Subcutaneous abdominal adipose tissue (tissue), 5 donors: ENCODE data around the gene DAB2IP.
A peak's percentile ranks its signal among the peaks of the same experiment; 100 is the strongest.

ENCODE experiments used
- H3K27ac ChIP-seq: one replicate; pipeline ENCODE4 v1.7.0; 2013; ENCODE audit warnings: low read depth, mild to moderate bottlenecking, inconsistent platforms, low read length, moderate library complexity
- H3K27me3 ChIP-seq, 5 donors: one replicate each; pipeline ENCODE4 v1.7.0; 2013; ENCODE audit warnings: low read length in 5 of 5, inconsistent platforms in 1 of 5; ENCODE audit not compliant: control insufficient read depth in 5 of 5, insufficient read depth in 4 of 5
- H3K36me3 ChIP-seq, 5 donors: one replicate each; pipeline ENCODE4 v1.7.0; 2013; ENCODE audit warnings: low read length in 5 of 5; ENCODE audit not compliant: control insufficient read depth in 5 of 5, insufficient read depth in 5 of 5
- H3K4me1 ChIP-seq, 5 donors: one replicate each; pipeline ENCODE4 v1.7.0; 2013; ENCODE audit warnings: low read length in 5 of 5, mild to moderate bottlenecking in 3 of 5, moderate library complexity in 1 of 5; ENCODE audit not compliant: control insufficient read depth in 5 of 5, insufficient read depth in 5 of 5
- H3K4me3 ChIP-seq, 5 donors: one replicate each; pipeline ENCODE4 v1.7.0; 2013; ENCODE audit warnings: low read length in 5 of 5, low read depth in 1 of 5
- H3K9ac ChIP-seq, 5 donors: one replicate each; pipeline ENCODE4 v1.7.0; 2013; ENCODE audit warnings: low read length in 5 of 5, mild to moderate bottlenecking in 4 of 5, moderate library complexity in 3 of 5
- H3K9me3 ChIP-seq, 5 donors: one replicate each; pipeline ENCODE4 v1.7.0; 2013; ENCODE audit warnings: low read length in 5 of 5; ENCODE audit not compliant: control insufficient read depth in 5 of 5
- donor health status: healthy.
- donor health status: healthy.
- donor health status: healthy.
- donor health status: healthy.
- donor health status: healthy.

The DAB2IP gene

DNA sequence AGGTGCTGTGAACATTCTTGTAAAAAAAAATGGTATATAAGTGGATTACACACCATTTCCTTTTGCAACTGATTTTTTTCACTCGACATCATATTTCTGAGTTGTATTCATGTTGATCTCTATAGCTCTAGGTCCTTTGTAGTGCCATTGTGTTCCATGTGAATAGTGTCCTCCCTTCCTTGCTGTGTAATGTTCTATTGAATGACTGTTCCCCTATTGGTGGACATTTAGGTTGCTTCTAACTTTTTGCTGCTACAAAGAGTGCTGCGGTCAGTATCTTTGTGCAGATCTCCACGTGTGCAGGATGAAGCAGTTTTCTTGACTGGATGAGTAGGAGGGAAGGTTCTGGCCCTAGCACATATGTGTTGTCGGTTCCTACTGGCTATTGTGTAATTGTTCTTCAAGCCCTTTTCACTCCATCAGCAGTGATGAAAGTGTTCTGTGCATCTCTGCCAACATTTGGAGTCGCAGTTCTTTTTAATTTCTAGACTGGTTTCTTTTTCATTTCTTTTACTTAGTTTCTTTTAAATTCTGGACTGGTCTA is 20.2 kb downstream of the DAB2IP start:
- Histone ChIP-seq H3K9ac (no peak overlapping the region), H3K4me1 (peaks cover 11 to 44% (median 22%) of the 10 kb centered on the region in 5 donors), H3K36me3 (peaks cover 0 to 3% (median 0%) of the 10 kb centered on the region in 5 donors), H3K27me3 (no peaks in the 10 kb centered on the region), H3K9me3 (no peaks in the 10 kb centered on the region), H3K27ac (no peak overlapping the region), H3K4me3 (no peak overlapping the region)

DNA sequence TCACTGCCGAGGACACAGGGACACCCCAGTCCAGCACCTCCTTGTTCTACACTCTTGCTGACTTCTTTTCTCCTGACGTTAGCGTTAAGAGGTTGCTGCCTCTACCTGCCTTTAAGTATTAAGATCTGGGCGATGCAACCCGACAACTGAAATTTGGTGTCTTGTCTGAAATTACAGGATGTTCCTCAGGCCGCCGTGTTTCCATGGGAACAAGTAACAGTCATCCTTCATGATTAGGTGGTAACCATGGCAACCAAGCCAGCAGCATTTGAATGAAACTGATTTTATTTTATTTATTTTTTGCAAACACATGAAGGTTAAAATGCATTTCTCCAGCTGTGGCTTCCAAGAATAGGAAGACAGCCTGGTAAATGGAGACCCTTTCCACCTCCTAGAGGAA is 20.8 kb downstream of the DAB2IP start:
- Histone ChIP-seq H3K27ac (no peak overlapping the region), H3K9me3 (no peaks in the 10 kb centered on the region), H3K4me3 (no peak overlapping the region), H3K36me3 (peaks cover 0 to 3% (median 0%) of the 10 kb centered on the region in 5 donors), H3K9ac (no peak overlapping the region), H3K27me3 (no peaks in the 10 kb centered on the region), H3K4me1 (peaks cover 11 to 44% (median 22%) of the 10 kb centered on the region in 5 donors)

DNA sequence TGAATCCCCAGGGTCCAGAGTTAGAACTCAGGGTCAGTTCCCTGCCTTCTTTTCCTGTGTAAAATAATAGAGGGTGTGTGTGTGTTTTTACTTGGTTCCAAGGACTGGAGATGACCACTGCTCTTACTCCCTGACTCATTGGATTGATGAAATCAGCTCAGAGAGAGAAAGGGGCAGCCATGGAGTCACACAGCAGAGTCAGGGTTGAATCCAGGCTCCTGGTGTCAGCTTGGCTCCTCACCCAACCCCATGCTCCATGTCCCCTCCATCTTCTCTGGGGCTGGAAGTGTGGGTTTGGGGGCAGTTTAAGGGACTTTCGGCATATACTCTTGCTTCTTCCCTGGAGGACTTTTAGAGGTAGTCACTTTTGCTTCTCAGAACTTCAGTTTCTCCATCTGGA is 21.6 kb downstream of the DAB2IP start:
- Histone ChIP-seq H3K27me3 (no peaks in the 10 kb centered on the region), H3K27ac (no peak overlapping the region), H3K9me3 (no peaks in the 10 kb centered on the region), H3K9ac (no peak overlapping the region), H3K4me3 (no peak overlapping the region), H3K4me1 (peaks cover 11 to 44% (median 22%) of the 10 kb centered on the region in 5 donors), H3K36me3 (peaks cover 0 to 3% (median 0%) of the 10 kb centered on the region in 5 donors)

- H3K27me3 ChIP-seq: no peaks in the 10 kb centered on the region
- no peak overlapping the region for H3K4me3 ChIP-seq
- peaks cover 0 to 3% (median under 1%) of the 10 kb centered on the region in 5 donors for H3K36me3 ChIP-seq
- H3K4me1 ChIP-seq: peaks cover 11 to 44% (median 22%) of the 10 kb centered on the region in 5 donors
- H3K9me3 ChIP-seq: no peaks in the 10 kb centered on the region
- no peak overlapping the region for H3K27ac ChIP-seq
- H3K9ac ChIP-seq: no peak overlapping the region
Measured at GRCh38 chr9:121673576-121673975, 22.1 kb downstream of the DAB2IP start.

DNA sequence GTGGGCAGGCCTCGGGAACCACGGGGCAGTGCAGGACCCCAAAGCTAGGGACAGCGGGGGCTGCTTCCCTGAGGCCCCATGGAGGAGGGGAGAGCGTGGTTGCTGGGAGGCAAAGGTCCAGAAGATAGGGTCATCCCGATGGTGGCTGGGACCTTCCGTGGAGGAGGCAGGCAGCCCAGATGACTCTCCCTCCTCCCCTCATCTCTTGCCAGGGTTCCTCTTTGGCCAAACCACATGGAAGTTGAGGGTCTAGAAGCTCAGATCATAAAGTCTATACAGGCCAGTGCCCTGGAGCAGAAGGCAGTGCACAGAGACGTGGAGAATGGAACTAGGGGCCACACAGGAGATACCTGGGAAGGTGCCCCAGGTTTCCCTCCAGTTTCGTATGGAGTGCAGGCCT is 22.6 kb downstream of the DAB2IP start:
- Histone ChIP-seq H3K27me3 (no peaks in the 10 kb centered on the region), H3K27ac (no peak overlapping the region), H3K4me3 (no peak overlapping the region), H3K4me1 (peaks cover 11 to 44% (median 22%) of the 10 kb centered on the region in 5 donors), H3K9ac (no peak overlapping the region), H3K9me3 (no peaks in the 10 kb centered on the region), H3K36me3 (peaks cover 0 to 7% (median 4%) of the 10 kb centered on the region in 5 donors)

DNA sequence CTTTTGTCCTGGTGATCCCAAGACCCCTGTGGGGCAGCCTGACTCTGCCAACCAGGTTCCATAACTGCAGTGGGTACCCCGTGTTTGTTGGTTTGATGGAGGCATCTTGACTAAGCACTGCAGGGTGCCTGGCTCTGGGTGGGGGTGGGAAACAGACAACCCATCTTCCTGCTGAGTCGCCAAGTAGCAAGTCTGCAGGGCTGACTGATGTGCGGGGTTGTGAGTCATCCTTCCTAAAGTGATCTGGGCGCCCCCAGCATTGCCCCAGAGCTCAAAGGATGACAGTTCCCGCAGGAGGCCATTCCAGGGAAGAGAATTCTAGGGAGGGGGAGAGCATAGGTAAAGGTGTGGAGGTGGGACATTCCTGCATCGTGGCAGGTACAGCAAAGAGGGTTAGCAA is 23.5 kb downstream of the DAB2IP start:
- no peaks in the 10 kb centered on the region for H3K9me3 ChIP-seq
- no peak overlapping the region for H3K4me3 ChIP-seq
- no peak overlapping the region for H3K27ac ChIP-seq
- H3K27me3 ChIP-seq: no peaks in the 10 kb centered on the region
- H3K36me3 ChIP-seq: peaks cover 0 to 16% (median 14%) of the 10 kb centered on the region in 5 donors
- H3K4me1 ChIP-seq: peaks cover 11 to 44% (median 22%) of the 10 kb centered on the region in 5 donors
- no peak overlapping the region for H3K9ac ChIP-seq

DNA sequence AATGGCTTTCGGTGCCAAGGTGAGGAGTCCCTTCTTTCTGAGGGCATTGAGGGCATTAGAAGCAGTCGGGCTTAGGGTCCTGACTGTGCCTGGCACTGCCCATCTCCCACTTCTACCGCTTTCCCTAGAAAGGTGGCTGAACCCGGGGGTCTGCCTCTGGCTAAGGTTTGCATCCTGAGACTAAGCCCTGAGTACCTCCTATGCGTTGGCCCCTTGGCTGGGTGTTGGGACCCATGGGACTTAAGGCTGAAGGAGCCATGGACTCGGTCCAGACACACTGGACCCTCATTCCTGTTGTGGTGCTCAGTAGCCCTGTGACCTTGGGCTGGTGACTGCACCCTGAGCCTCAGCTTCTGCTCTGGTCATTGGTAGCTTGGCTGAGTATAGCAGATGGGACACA is 23.9 kb downstream of the DAB2IP start:
- Histone ChIP-seq H3K9me3 (no peaks in the 10 kb centered on the region), H3K4me3 (no peak overlapping the region), H3K36me3 (peaks cover 0 to 18% (median 17%) of the 10 kb centered on the region in 5 donors), H3K4me1 (peaks cover 11 to 44% (median 22%) of the 10 kb centered on the region in 5 donors), H3K9ac (peak overlapping the region in 1 of 5 donors; percentile 5), H3K27me3 (no peaks in the 10 kb centered on the region), H3K27ac (no peak overlapping the region)

- no peak overlapping the region for H3K9ac ChIP-seq
- H3K27me3 ChIP-seq: no peaks in the 10 kb centered on the region
- no peak overlapping the region for H3K27ac ChIP-seq
- H3K9me3 ChIP-seq: no peaks in the 10 kb centered on the region
- peaks cover 0 to 22% (median 17%) of the 10 kb centered on the region in 5 donors for H3K36me3 ChIP-seq
- peaks cover 11 to 44% (median 22%) of the 10 kb centered on the region in 5 donors for H3K4me1 ChIP-seq
- no peak overlapping the region for H3K4me3 ChIP-seq
Measured at GRCh38 chr9:121675969-121676822, 24.8 kb downstream of the DAB2IP start.

DNA sequence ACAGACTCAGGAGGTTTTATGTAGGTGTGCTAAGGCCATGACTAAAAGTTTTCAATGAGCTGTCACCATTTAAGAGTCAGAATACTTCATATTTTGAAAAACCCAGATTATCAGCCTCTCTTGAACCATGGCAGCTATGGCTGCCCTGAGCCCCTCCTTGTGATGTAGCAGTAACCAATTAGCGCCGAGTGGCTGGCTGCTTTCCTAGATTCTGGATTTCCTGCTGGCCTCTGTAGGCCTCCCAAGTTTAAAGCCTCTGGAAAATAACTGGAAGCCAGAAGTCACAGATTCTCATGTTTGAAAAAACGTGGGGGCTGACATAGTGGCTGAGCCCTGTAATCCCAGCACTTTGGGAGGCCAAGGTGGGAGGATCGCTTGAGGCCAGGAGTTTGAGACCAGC is 25.5 kb downstream of the DAB2IP start:
- H3K9ac ChIP-seq: no peak overlapping the region
- no peaks in the 10 kb centered on the region for H3K27me3 ChIP-seq
- H3K4me3 ChIP-seq: no peak overlapping the region
- peaks cover 11 to 38% (median 18%) of the 10 kb centered on the region in 5 donors for H3K4me1 ChIP-seq
- peaks cover 0 to 28% (median 20%) of the 10 kb centered on the region in 5 donors for H3K36me3 ChIP-seq
- H3K27ac ChIP-seq: no peak overlapping the region
- no peaks in the 10 kb centered on the region for H3K9me3 ChIP-seq

GRCh38 chr9:121678501-121679022 is 27.1 kb downstream of the DAB2IP start:
- H3K36me3 ChIP-seq: peaks cover 0 to 35% (median 27%) of the 10 kb centered on the region in 5 donors
- no peak overlapping the region for H3K4me3 ChIP-seq
- no peaks in the 10 kb centered on the region for H3K9me3 ChIP-seq
- H3K4me1 ChIP-seq: peaks cover 4 to 26% (median 11%) of the 10 kb centered on the region in 5 donors
- H3K9ac ChIP-seq: no peak overlapping the region
- H3K27ac ChIP-seq: no peak overlapping the region
- no peaks in the 10 kb centered on the region for H3K27me3 ChIP-seq
